Neural progenitor cell (in vitro differentiated cells): ENCODE measurements around the gene SMIM45.

Experiments used
- CTCF ChIP-seq: fragments of 200-600 bp; sonication (generic); IDR thresholded peaks from 2 replicates; pipeline ENCODE4 v1.5.1; 2017; ENCODE audit warnings: antibody characterized with exemption, mild to moderate bottlenecking
- EZH2 ChIP-seq: fragments of 200-600 bp; sonication (generic); IDR thresholded peaks from 2 replicates; pipeline ENCODE4 v1.6.1; 2017; ENCODE audit warnings: antibody characterized with exemption, mild to moderate bottlenecking, moderate library complexity
- EZH2phosphoT487 ChIP-seq: fragments of 200-600 bp; sonication (generic); IDR thresholded peaks from 2 replicates; pipeline ENCODE4 v1.6.1; 2017; ENCODE audit warnings: antibody characterized with exemption

GRCh38 chr22:41912338-41913039 is 39.5 kb upstream of the SMIM45 start:
- TF ChIP-seq EZH2: no peak
- TF ChIP-seq CTCF: no peak
- no peak for TF ChIP-seq EZH2phosphoT487
